Vagina (tissue), 2 donors: Measurements from ENCODE around the gene UNC13A. TPM values are rescaled to one million over a fixed set of nuclear protein-coding genes. Genes with fewer than 3 reads are reported as not detected.

Experiments used
- DNase-seq, 2 donors: peaks; one replicate each; pipeline ENCODE4 v3.0.0-alpha.2; 2017; ENCODE audit errors: extremely low spot score in 2 of 2
- H3K27ac ChIP-seq: fragments of 200-600 bp; sonication (generic); one replicate; pipeline ENCODE4 v1.5.1; 2019
- H3K27me3 ChIP-seq: fragments of 200-600 bp; sonication (generic); one replicate; pipeline ENCODE4 v1.5.1; 2019
- H3K36me3 ChIP-seq, 2 donors: fragments of 200-600 bp; sonication (generic); one replicate each; pipeline ENCODE4 v1.5.1; 2017 to 2019
- H3K4me1 ChIP-seq: fragments of 200-600 bp; sonication (generic); one replicate; pipeline ENCODE4 v1.5.1; 2019
- H3K4me3 ChIP-seq, 2 donors: fragments of 200-600 bp; sonication (generic); 1 replicate in 1 of 2; 2 replicates in 1 of 2; pipeline ENCODE4 v1.5.1; 2016 to 2019
- H3K9me3 ChIP-seq: fragments of 200-600 bp; sonication (generic); one replicate; pipeline ENCODE4 v1.5.1; 2019
- POLR2A ChIP-seq, 2 donors: fragments of 450-650 bp; IDR thresholded peaks; one replicate each; pipeline ENCODE4 v1.6.1; 2017; ENCODE audit warnings: antibody characterized with exemption in 2 of 2, mild to moderate bottlenecking in 2 of 2, moderate library complexity in 2 of 2
- POLR2AphosphoS5 ChIP-seq, 2 donors: sonication (generic); formaldehyde crosslinking; IDR thresholded peaks; one replicate each; pipeline ENCODE4 v1.9.0; 2017; ENCODE audit warnings: antibody characterized with exemption in 2 of 2, mild to moderate bottlenecking in 2 of 2, low read depth in 1 of 2; ENCODE audit not compliant: insufficient read depth in 1 of 2
- intact Hi-C: fragments of 100-400 bp; cut with DNase I; formaldehyde crosslinking; loops from one replicate; pipeline ENCODE4 v1.15.1; 2023
- total RNA-seq: library from RNA; depleted of rRNA; stranded (reverse); fragments of >200 nt; gene quantifications from one replicate; pipeline ENCODE4 v1.2.3, GENCODE V29; 2016
- TF ChIP-seq, protein P1 (sequence below), 3 experiments: fragments of 450-650 bp in 2 of 3; fragments of 200-600 bp in 1 of 3; sonication (generic) in 1 of 3; IDR thresholded peaks; one replicate each; pipeline ENCODE4 v1.5.1; 2017 to 2019; ENCODE audit warnings: antibody characterized with exemption in 3 of 3, mild to moderate bottlenecking in 2 of 3, moderate library complexity in 2 of 3

UNC13A gene
- total RNA-seq, 1 donor from 2014 or later, result 0.49 TPM

DNA sequence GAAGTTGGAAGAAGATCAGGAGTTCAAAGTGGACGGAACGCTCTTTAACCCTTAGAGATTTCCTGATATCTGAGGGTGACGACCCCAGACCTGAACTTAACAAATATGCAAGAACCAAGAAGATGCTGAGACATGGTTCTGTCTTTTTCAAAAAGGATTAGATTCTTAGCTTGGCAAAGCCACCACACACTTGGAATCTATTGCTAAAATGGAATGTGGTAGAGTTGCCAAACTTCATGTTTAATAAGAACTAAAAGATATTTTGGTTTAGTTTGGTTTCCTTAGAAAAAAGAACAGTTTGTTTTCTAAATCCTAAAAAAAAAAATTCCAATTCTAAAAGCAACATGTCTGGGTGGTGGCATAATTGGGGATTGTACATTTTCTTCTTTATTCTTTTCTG, 29.5 kb downstream of the UNC13A start:
- DNase-seq, result no peak
- Histone ChIP-seq H3K4me1 (no peaks in the 10 kb centered on the region), H3K4me3 (no peak overlapping the region), H3K27ac (peak overlapping the region; percentile 55), H3K36me3 (no peaks in the 10 kb centered on the region), H3K27me3 (no peaks in the 10 kb centered on the region), H3K9me3 (no peaks in the 10 kb centered on the region)
- TF ChIP-seq POLR2AphosphoS5 (IDR thresholded peaks at IDR 0.05; ENCODE audit: insufficient read depth in 1 of 2, low read depth in 1 of 2) (no peak), POLR2A (IDR thresholded peaks at IDR 0.05) (no peak)
- TF ChIP-seq, protein P1, sequence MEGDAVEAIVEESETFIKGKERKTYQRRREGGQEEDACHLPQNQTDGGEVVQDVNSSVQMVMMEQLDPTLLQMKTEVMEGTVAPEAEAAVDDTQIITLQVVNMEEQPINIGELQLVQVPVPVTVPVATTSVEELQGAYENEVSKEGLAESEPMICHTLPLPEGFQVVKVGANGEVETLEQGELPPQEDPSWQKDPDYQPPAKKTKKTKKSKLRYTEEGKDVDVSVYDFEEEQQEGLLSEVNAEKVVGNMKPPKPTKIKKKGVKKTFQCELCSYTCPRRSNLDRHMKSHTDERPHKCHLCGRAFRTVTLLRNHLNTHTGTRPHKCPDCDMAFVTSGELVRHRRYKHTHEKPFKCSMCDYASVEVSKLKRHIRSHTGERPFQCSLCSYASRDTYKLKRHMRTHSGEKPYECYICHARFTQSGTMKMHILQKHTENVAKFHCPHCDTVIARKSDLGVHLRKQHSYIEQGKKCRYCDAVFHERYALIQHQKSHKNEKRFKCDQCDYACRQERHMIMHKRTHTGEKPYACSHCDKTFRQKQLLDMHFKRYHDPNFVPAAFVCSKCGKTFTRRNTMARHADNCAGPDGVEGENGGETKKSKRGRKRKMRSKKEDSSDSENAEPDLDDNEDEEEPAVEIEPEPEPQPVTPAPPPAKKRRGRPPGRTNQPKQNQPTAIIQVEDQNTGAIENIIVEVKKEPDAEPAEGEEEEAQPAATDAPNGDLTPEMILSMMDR (IDR thresholded peaks at IDR 0.05), result no peak
- intact Hi-C loops, result no loop called here

DNA sequence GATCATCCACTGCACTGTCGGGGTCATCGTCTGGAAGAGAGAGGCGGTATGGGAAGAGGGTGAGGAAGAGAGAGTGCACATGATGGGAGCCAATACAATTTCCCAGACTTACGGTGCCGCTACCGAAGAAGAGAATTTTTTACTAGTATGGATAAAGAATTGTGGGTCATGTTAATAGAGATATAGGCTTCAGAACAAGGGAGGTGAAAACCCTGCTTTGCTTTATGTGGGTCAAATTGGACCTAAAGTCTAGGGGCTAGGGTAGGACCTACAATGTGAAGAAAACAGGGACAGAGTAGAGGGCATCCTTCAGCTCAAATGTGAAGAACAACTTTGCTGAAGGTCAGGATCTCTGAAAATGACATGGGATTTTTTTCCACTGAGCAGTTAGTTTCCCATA, 29.9 kb downstream of the UNC13A start:
- H3K9me3 ChIP-seq, result no peaks in the 10 kb centered on the region
- H3K27ac ChIP-seq, result peak overlapping the region; percentile 55
- H3K36me3 ChIP-seq, result no peaks in the 10 kb centered on the region
- no peaks in the 10 kb centered on the region for H3K27me3 ChIP-seq
- TF ChIP-seq, protein P1 (IDR thresholded peaks at IDR 0.05), result no peak
- no peak for TF ChIP-seq POLR2AphosphoS5 (IDR thresholded peaks at IDR 0.05; ENCODE audit: insufficient read depth in 1 of 2, low read depth in 1 of 2)
- no peak for TF ChIP-seq POLR2A (IDR thresholded peaks at IDR 0.05)
- intact Hi-C loops, result no loop called here
- no peaks in the 10 kb centered on the region for H3K4me1 ChIP-seq
- H3K4me3 ChIP-seq, result no peak overlapping the region
- DNase-seq, result no peak

- Histone ChIP-seq H3K36me3 (no peaks in the 10 kb centered on the region), H3K4me3 (no peak overlapping the region), H3K27me3 (no peaks in the 10 kb centered on the region), H3K27ac (no peak overlapping the region), H3K4me1 (no peaks in the 10 kb centered on the region), H3K9me3 (no peaks in the 10 kb centered on the region)
- TF ChIP-seq, protein P1 (IDR thresholded peaks at IDR 0.05), result no peak
- TF ChIP-seq POLR2AphosphoS5 (IDR thresholded peaks at IDR 0.05; ENCODE audit: insufficient read depth in 1 of 2, low read depth in 1 of 2) (no peak), POLR2A (IDR thresholded peaks at IDR 0.05) (no peak)
- intact Hi-C loops, result no loop called here
- DNase-seq, result no peak
Measured at GRCh38 chr19:17656970-17657369, 31.2 kb downstream of the UNC13A start.

DNA sequence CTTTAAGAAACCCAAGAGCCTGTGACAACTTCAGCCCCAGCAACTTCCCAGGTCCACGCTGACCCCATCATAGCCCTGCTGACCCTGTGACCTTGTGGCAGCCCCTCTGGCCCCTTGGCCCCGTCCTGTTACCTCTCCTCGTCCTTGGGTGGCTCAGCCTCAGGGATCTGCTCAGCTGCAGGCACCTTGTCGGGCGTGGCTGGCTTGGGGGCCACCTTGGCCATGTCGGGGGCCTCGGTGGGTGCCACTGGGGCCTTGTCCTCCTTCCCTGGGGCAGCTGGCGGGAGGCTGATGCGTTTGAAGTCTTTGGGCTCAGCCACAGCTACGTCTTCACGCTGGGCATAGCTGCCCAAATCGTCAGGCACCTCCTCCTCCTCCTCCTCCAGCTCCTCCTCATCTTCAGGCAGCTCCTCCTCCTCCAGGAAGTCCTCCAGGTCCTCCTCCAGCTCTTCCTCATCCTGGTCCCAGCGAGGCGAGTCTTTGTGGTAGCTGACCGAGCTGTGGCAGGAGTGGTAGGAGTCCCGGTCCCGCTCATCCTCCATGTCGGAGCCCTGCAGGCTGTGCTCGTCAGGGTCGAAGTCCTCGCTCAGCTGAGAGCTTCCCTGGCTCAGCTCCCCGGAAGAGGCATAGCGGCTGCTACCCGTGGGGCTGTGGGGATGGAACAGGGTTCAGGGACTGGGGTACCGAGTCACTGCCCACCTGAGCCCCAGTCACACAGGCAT, 32.2 kb downstream of the UNC13A start:
- Histone ChIP-seq H3K36me3 (no peaks in the 10 kb centered on the region), H3K4me3 (no peak overlapping the region), H3K9me3 (no peaks in the 10 kb centered on the region), H3K27ac (no peak overlapping the region), H3K4me1 (no peaks in the 10 kb centered on the region), H3K27me3 (no peaks in the 10 kb centered on the region)
- TF ChIP-seq, protein P1 (IDR thresholded peaks at IDR 0.05), result no peak
- TF ChIP-seq POLR2A (IDR thresholded peaks at IDR 0.05), result no peak
- no peak for TF ChIP-seq POLR2AphosphoS5 (IDR thresholded peaks at IDR 0.05; ENCODE audit: insufficient read depth in 1 of 2, low read depth in 1 of 2)
- no peak for DNase-seq
- intact Hi-C loops, result no loop called here

DNA sequence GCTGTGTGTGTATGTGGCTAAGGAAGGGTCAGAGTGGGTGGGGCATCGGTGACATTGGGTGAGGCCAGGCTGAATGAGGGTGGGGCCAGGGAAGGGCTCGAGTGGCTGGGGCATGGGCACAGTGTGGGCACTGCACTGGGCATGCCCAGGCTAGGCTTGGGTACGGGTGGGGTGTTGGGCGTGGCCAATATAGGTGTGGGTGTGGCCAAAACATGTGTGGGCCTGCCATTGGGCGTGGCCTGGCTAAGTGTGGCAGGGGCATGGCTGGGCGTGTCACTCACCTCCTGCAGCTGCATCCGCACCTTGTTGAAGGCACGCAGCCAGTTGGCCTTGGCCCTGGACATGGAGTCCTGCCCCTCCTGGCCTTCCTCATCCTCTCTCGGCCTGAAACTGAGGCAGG, 33.2 kb downstream of the UNC13A start:
- H3K4me3 ChIP-seq, result no peak overlapping the region
- DNase-seq, result no peak
- no peaks in the 10 kb centered on the region for H3K27me3 ChIP-seq
- H3K27ac ChIP-seq, result no peak overlapping the region
- no peaks in the 10 kb centered on the region for H3K4me1 ChIP-seq
- TF ChIP-seq, protein P1 (IDR thresholded peaks at IDR 0.05), result no peak
- TF ChIP-seq POLR2A (IDR thresholded peaks at IDR 0.05) (no peak), POLR2AphosphoS5 (IDR thresholded peaks at IDR 0.05; ENCODE audit: insufficient read depth in 1 of 2, low read depth in 1 of 2) (no peak)
- H3K36me3 ChIP-seq, result no peaks in the 10 kb centered on the region
- intact Hi-C loops, result no loop called here
- no peaks in the 10 kb centered on the region for H3K9me3 ChIP-seq
